CD4-positive, CD25-positive, alpha-beta regulatory T cell (primary cell): ENCODE measurements around the gene COL26A1. TPM values are rescaled to one million over a fixed set of nuclear protein-coding genes. Genes with fewer than 3 reads are reported as not detected.

Experiments used
- ATAC-seq, 2 donors: fragments of 150-1000 bp; cut with Tn5 transposase; one replicate each; pipeline ENCODE4 v1.10.0; 2021; ENCODE audit warnings: low read depth in 2 of 2, moderate number of reproducible peaks in 2 of 2, moderate library complexity in 1 of 2
- DNase-seq, 3 donors: peaks; one replicate each; pipeline versions ENCODE4 v3.0.0 to v3.0.0-alpha.2; 2012 to 2022; ENCODE audit warnings: mixed read lengths in 1 of 3
- H3K27ac ChIP-seq: one replicate; pipeline ENCODE4 v1.7.0; 2013; ENCODE audit warnings: mild to moderate bottlenecking, low read length; ENCODE audit not compliant: insufficient read depth, poor library complexity, severe bottlenecking
- H3K27me3 ChIP-seq: one replicate; pipeline ENCODE4 v1.7.0; 2013; ENCODE audit warnings: low read length; ENCODE audit not compliant: control insufficient read depth, insufficient read depth
- H3K36me3 ChIP-seq: one replicate; pipeline ENCODE4 v1.7.0; 2013; ENCODE audit warnings: mild to moderate bottlenecking, low read length, moderate library complexity; ENCODE audit not compliant: control insufficient read depth, insufficient read depth
- H3K4me1 ChIP-seq: 2 replicates; pipeline ENCODE4 v1.7.0; 2013; ENCODE audit warnings: mild to moderate bottlenecking, low read length; ENCODE audit not compliant: insufficient read depth, control insufficient read depth, poor library complexity, severe bottlenecking
- H3K4me3 ChIP-seq: one replicate; pipeline ENCODE4 v1.7.0; 2013; ENCODE audit warnings: low read depth, mild to moderate bottlenecking, low read length, moderate library complexity
- H3K9me3 ChIP-seq, 2 experiments: 1 replicate in 1 of 2; 2 replicates in 1 of 2; pipeline ENCODE4 v1.7.0; 2013; ENCODE audit warnings: low read length in 2 of 2, mild to moderate bottlenecking in 1 of 2, moderate library complexity in 1 of 2; ENCODE audit not compliant: control insufficient read depth in 2 of 2
- H3K27ac Mint-ChIP-seq, 3 donors: one replicate each; pipeline ENCODE4 v1.8.0; 2020 to 2022; ENCODE audit warnings: mild to moderate bottlenecking in 3 of 3, mixed read lengths in 3 of 3, moderate library complexity in 2 of 3
- H3K27me3 Mint-ChIP-seq: one replicate; pipeline ENCODE4 v1.8.0; 2022; ENCODE audit warnings: mild to moderate bottlenecking, mixed read lengths
- H3K36me3 Mint-ChIP-seq: one replicate; pipeline ENCODE4 v1.8.0; 2020; ENCODE audit warnings: mixed read lengths
- H3K4me1 Mint-ChIP-seq, 4 donors: one replicate each; pipeline ENCODE4 v1.8.0; 2020 to 2022; ENCODE audit warnings: mixed read lengths in 4 of 4, mild to moderate bottlenecking in 1 of 4
- H3K4me3 Mint-ChIP-seq, 4 donors: one replicate each; pipeline ENCODE4 v1.8.0; 2020 to 2022; ENCODE audit warnings: mild to moderate bottlenecking in 4 of 4, mixed read lengths in 4 of 4, moderate library complexity in 3 of 4
- H3K9me3 Mint-ChIP-seq, 7 donors: one replicate each; pipeline ENCODE4 v1.8.0; 2020 to 2022; ENCODE audit warnings: mixed read lengths in 7 of 7, mild to moderate bottlenecking in 3 of 7, moderate library complexity in 2 of 7
- polyA plus RNA-seq, 4 donors: library from polyadenylated mRNA; unstranded; fragments of 300-500 nt; fragmentation: Illumina TruSeq; gene quantifications; one replicate each; pipeline ENCODE4 v1.2.3, GENCODE V29; 2021
- total RNA-seq: library from RNA; stranded (reverse); gene quantifications from one replicate; pipeline ENCODE4 v1.2.3, GENCODE V29; 2022

Gene COL26A1
- total RNA-seq, result not detected
- polyA plus RNA-seq, result not detected

DNA sequence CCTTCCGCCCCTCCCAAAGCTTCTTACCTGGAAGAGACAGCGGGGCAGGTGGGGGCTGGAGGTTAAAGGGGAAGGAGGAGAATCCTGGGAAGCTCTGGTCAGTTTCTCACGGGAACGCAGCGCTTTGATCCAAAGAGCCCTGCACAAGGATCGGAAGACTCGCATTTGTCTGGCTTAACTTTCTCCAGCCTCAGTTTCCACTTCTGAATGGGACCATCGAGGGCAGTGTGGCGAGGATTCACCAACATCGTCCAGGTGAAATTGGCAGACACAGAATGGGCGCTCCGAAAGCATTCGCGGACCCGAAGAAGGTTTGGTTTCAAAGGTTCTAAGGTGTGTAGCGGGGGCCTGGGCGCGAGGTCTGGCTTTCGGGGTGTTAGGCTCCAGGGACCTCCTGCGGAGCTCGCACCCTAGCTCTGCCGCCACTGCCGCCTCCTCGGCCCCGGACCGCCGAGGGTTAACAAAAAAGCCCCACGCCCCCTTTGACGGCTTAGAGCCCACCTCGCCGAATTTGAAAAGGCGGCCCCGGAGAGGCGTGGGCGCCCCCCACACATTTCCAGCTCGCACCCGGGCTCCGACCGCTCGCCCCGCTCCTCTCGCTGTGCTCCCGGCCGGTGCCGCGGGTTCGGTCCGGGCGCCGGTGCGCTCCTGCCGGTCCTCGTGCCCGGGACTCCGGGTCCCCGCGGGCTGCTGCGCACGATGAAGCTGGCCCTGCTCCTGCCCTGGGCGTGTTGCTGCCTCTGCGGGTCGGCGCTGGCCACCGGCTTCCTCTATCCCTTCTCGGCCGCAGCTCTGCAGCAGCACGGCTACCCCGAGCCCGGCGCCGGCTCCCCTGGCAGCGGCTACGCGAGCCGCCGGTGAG is at the start of gene COL26A1:
COL26A1 (plus strand) TSS at position 542 of the 862 bp plus-strand sequence; CDS start at position 700, 158 bp downstream.
- no peak within 1 kb of the TSS for H3K27ac ChIP-seq
- peaks cover 25% of the 10 kb centered on the region for H3K27me3 Mint-ChIP-seq
- no peak within 1 kb of the TSS for H3K27ac Mint-ChIP-seq
- H3K9me3 ChIP-seq, result no peaks in the 10 kb centered on the region
- no peak for ATAC-seq
- peaks cover 0 to 7% (median 0%) of the 10 kb centered on the region in 4 donors for H3K4me1 Mint-ChIP-seq
- no peak for DNase-seq
- H3K9me3 Mint-ChIP-seq, result no peaks in the 10 kb centered on the region
- peaks cover 18% of the 10 kb centered on the region for H3K4me1 ChIP-seq
- H3K36me3 ChIP-seq, result no peaks in the 10 kb centered on the region
- H3K4me3 ChIP-seq, result no peak within 1 kb of the TSS
- H3K4me3 Mint-ChIP-seq, result peak within 1 kb of the TSS in 3 of 4 donors; percentile 44 to 74 (median 48)
- H3K27me3 ChIP-seq, result peaks cover 2% of the 10 kb centered on the region
- H3K36me3 Mint-ChIP-seq, result no peaks in the 10 kb centered on the region

GRCh38 chr7:101315336-101315735 is 47.3 kb upstream of the COL26A1 start:
- Mint-ChIP-seq H3K36me3 (peaks cover 13% of the 10 kb centered on the region), H3K4me1 (no peaks in the 10 kb centered on the region), H3K9me3 (peaks cover 0 to 8% (median 2%) of the 10 kb centered on the region in 7 donors), H3K27ac (no peak overlapping the region), H3K27me3 (no peaks in the 10 kb centered on the region), H3K4me3 (peak overlapping the region in 1 of 4 donors; percentile 28)
- H3K4me1 ChIP-seq, result no peaks in the 10 kb centered on the region
- H3K27me3 ChIP-seq, result no peaks in the 10 kb centered on the region
- ATAC-seq (no peak), DNase-seq (peak; percentile 21 to 77 (median 44))
- no peak overlapping the region for H3K4me3 ChIP-seq
- H3K27ac ChIP-seq, result no peak overlapping the region
- no peaks in the 10 kb centered on the region for H3K36me3 ChIP-seq
- peaks cover 0 to 7% of the 10 kb centered on the region in 2 experiments for H3K9me3 ChIP-seq

GRCh38 chr7:101319401-101319800 is 43.3 kb upstream of the COL26A1 start:
- Histone ChIP-seq H3K4me1 (peaks cover 10% of the 10 kb centered on the region), H3K4me3 (no peak overlapping the region), H3K36me3 (no peaks in the 10 kb centered on the region), H3K27me3 (no peaks in the 10 kb centered on the region), H3K27ac (no peak overlapping the region), H3K9me3 (no peaks in the 10 kb centered on the region)
- Mint-ChIP-seq H3K4me3 (peak overlapping the region in 1 of 4 donors; percentile 15), H3K27me3 (no peaks in the 10 kb centered on the region), H3K27ac (no peak overlapping the region), H3K36me3 (peaks cover 13% of the 10 kb centered on the region), H3K4me1 (peaks cover 0 to 21% (median 7%) of the 10 kb centered on the region in 4 donors), H3K9me3 (peaks cover 0 to 2% (median 0%) of the 10 kb centered on the region in 7 donors)
- ATAC-seq (no peak), DNase-seq (no peak)

GRCh38 chr7:101321491-101322401 is 40.9 kb upstream of the COL26A1 start, which contains the start of gene IFT22:
Gene IFT22 (minus strand): TSS chr7:101321812. CDS start chr7:101321709, 103 bp downstream.
- Mint-ChIP-seq H3K27me3 (peaks cover 11% of the 10 kb centered on the region), H3K36me3 (peaks cover 3% of the 10 kb centered on the region), H3K4me1 (peaks cover 0 to 21% (median 7%) of the 10 kb centered on the region in 4 donors), H3K4me3 (peak within 1 kb of the TSS; percentile 89 to 97 (median 93)), H3K9me3 (peaks cover 0 to 2% (median 0%) of the 10 kb centered on the region in 7 donors), H3K27ac (peak within 1 kb of the TSS; percentile 81 to 96 (median 88))
- H3K27ac ChIP-seq, result peak within 1 kb of the TSS; percentile 57
- peaks cover 10% of the 10 kb centered on the region for H3K4me1 ChIP-seq
- H3K36me3 ChIP-seq, result no peaks in the 10 kb centered on the region
- ATAC-seq (peak; percentile 92 to 96), DNase-seq (peak; percentile 72 to 91 (median 81))
- H3K9me3 ChIP-seq, result no peaks in the 10 kb centered on the region
- peak within 1 kb of the TSS; percentile 75 for H3K4me3 ChIP-seq
- H3K27me3 ChIP-seq, result no peaks in the 10 kb centered on the region

- H3K27me3 Mint-ChIP-seq, result peaks cover 22% of the 10 kb centered on the region
These were observed 34.5 kb upstream of the COL26A1 start for GRCh38 chr7:101328159-101328558.

GRCh38 chr7:101330011-101330484 is 32.6 kb upstream of the COL26A1 start:
- peaks cover 19% of the 10 kb centered on the region for H3K27me3 Mint-ChIP-seq
- H3K36me3 Mint-ChIP-seq, result no peaks in the 10 kb centered on the region
- no peaks in the 10 kb centered on the region for H3K4me1 Mint-ChIP-seq
- Histone ChIP-seq H3K9me3 (no peaks in the 10 kb centered on the region), H3K4me3 (no peak overlapping the region), H3K27me3 (no peaks in the 10 kb centered on the region), H3K4me1 (no peaks in the 10 kb centered on the region), H3K36me3 (no peaks in the 10 kb centered on the region), H3K27ac (no peak overlapping the region)
- no peak overlapping the region for H3K4me3 Mint-ChIP-seq
- no peaks in the 10 kb centered on the region for H3K9me3 Mint-ChIP-seq
- ATAC-seq, result no peak
- no peak overlapping the region for H3K27ac Mint-ChIP-seq
- DNase-seq, result no peak

More at GRCh38 chr7:101328159-101328558, 34.5 kb upstream of the COL26A1 start:
- no peaks in the 10 kb centered on the region for H3K4me1 ChIP-seq
- Mint-ChIP-seq H3K4me1 (no peaks in the 10 kb centered on the region), H3K27ac (no peak overlapping the region), H3K4me3 (no peak overlapping the region), H3K36me3 (no peaks in the 10 kb centered on the region), H3K9me3 (no peaks in the 10 kb centered on the region)
- H3K27me3 ChIP-seq, result no peaks in the 10 kb centered on the region
- H3K36me3 ChIP-seq, result no peaks in the 10 kb centered on the region
- no peak overlapping the region for H3K4me3 ChIP-seq
- no peaks in the 10 kb centered on the region for H3K9me3 ChIP-seq
- ATAC-seq (no peak), DNase-seq (no peak)
- H3K27ac ChIP-seq, result no peak overlapping the region

- no peak for ATAC-seq
- H3K9me3 Mint-ChIP-seq, result no peaks in the 10 kb centered on the region
These were observed 30.6 kb upstream of the COL26A1 start for GRCh38 chr7:101332026-101332425.

More at GRCh38 chr7:101332026-101332425, 30.6 kb upstream of the COL26A1 start:
- DNase-seq, result no peak
- Mint-ChIP-seq H3K4me3 (no peak overlapping the region), H3K36me3 (no peaks in the 10 kb centered on the region), H3K27ac (no peak overlapping the region), H3K4me1 (no peaks in the 10 kb centered on the region), H3K27me3 (peaks cover 11% of the 10 kb centered on the region)
- Histone ChIP-seq H3K27ac (no peak overlapping the region), H3K36me3 (no peaks in the 10 kb centered on the region), H3K4me3 (no peak overlapping the region), H3K9me3 (no peaks in the 10 kb centered on the region), H3K27me3 (no peaks in the 10 kb centered on the region), H3K4me1 (no peaks in the 10 kb centered on the region)
